CD4-positive, alpha-beta T cell treated with Interleukin-4 for 4 hours (primary cell): Measurements from ENCODE around the gene PPP4C.
"Not testable (repeated sequence)": the region's sequence is repeated elsewhere in the genome, so short reads cannot be mapped to it uniquely, and the experiment has no call there.

ENCODE experiments used
- DNase-seq: peaks from one replicate; pipeline ENCODE4 v3.0.0-alpha.2; 2020

Gene PPP4C

DNA sequence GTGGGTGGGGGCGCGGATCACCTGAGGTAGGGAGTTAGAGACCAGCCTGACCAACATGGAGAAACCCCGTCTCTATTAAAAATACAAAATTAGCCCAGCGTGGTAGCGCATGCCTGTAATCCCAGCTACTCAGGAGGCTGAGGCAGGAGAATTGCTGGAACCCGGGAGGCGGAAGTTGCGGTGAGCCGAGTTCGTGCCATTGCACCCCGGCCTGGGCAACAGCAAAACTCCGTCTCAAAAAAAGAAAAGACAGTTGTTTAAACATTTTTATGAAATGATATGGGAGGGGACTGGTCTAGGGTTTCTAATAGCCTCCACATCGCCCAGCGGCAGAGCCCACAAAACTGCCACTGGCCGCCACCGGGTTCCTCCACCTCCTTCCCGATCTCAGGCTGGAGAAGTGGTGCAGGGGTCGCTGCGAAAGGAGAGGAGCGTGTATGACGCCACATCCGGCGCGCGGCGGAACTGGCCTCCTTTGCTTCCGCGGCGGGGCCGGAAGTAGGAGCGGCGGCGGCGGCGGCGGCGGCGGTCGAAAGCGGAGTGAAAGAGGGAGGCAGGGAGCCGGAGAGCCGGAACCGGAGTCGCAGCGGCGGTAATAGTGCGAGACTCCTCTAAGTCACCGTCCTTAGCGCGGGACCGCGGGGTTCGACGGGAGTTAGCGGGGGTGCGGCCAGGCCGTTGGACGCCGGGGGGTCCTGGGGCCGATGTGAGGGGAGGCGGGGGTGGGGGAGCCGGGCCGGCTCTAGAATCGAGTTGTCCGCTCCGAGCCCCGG lies at the start of gene PPP4C:
Gene PPP4C (plus strand): TSS at position 492 of the 773 bp plus-strand sequence. CDS start 384 bp downstream, outside the sequence.
- peak; percentile 80 for DNase-seq

GRCh38 chr16:30026449-30026848 lies 49.3 kb upstream of the PPP4C start:
- DNase-seq, result no peak

DNA sequence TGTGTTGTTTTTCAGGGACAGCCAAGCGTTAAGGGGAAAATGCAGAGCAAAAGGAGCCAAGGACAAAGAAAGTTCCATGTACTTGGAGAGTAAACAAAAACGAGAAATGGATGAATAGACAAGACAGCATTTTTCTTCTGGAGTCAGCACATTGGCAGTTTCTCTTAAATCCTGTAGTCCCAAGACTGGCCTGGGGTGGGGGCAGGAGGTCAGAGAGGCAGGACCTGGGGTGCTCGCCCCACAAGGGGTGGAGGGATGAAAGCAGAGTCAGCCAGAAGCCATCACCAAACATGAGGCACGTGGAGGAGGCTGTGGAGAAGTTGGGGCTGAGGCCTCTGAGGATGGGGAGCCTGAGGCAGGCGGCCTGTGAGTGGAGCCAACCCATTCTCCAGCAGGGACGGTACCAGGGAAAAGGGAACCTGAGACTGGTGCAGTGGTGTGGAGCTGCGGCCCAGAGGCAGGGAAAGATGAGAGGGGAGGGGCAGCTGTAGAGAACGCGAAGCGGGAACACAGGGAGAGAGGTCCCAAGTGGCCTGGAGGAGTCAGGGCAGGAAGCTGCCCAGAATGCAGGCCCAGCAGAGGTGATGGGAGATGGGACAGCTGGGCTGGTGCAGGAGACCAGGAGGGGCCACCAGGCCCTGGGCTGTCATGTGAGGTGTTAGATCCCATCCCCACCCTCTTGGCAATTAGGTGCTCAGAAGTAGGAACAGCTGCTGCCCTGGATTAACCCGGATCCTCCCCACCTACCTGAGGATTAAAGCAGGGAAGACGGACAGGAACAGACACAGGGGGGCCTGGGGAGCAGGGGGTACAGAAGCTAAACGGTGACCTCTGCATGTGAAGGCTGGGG lies 48.0 kb upstream of the PPP4C start:
- no peak for DNase-seq

GRCh38 chr16:30028438-30029076 lies 47.2 kb upstream of the PPP4C start:
- no peak for DNase-seq

- no peak for DNase-seq
Measured at GRCh38 chr16:30030011-30030685, 45.6 kb upstream of the PPP4C start.

GRCh38 chr16:30030841-30031413 lies 44.9 kb upstream of the PPP4C start, which contains the start of gene TLCD3B:
Gene TLCD3B (minus strand): TSS chr16:30031271. CDS start chr16:30030527, 744 bp downstream.
- no peak for DNase-seq

DNA sequence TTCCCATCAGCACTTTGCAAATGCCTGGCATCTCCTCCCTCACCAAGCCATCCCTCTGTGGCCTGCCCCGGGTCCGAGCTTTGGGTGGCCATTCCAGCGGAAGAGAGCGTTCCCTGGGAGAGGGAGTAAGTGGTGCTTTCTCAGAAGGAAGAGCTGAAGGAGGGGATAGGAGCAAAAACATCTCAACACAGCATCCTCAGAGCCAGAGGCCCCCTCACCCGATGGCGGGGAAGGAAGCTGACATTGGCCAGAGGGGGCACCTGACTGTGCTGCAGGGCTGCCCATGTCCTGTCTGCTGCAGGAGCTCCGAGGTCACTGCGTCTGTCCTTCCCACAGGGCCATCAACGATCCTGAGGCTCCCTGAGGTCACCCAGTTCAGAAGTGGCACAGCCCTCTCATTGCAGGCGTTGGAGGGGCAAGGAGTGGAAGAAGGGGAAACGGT lies 44.3 kb upstream of the PPP4C start:
- no peak for DNase-seq

GRCh38 chr16:30032083-30032819 lies 43.5 kb upstream of the PPP4C start:
- peak; percentile 60 for DNase-seq

DNA sequence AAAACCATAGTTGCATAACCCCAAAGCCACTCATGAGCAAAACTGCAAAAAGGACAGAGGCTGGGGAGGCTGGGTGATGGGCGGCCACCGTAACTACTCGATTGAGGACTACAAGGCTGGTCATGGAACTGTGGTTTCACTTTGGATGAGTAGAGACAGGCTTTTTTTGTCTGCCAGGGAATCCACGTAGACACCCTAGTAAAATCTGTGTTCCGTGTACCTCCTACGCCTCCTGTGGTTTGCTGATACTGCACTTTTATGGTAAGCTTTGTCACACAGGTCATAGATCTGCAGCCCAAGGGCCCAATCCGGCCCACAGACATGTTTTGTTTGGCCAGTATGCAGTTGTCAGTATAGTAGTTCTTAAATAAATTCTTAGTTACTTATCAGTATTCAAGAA lies 42.5 kb upstream of the PPP4C start:
- no peak for DNase-seq

DNA sequence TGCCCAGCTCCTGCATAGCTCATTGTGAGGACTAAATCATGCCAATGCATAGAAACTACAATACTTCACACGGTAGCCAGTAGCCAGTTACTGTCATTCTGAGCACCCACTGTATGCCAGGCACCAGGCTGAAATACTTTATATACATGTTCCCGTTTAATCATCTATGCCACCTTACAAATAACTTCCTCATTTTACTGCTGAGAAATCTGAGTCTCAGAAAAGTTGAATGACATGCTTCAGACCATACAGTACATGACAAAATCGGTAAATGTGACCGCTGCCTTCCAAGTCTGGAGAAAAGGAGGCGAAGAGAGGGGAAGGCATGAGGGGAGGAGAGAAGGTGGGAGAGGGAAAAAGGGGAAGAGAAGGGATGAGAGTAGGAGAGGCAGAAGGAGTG lies 35.6 kb upstream of the PPP4C start:
- DNase-seq, result no peak

DNA sequence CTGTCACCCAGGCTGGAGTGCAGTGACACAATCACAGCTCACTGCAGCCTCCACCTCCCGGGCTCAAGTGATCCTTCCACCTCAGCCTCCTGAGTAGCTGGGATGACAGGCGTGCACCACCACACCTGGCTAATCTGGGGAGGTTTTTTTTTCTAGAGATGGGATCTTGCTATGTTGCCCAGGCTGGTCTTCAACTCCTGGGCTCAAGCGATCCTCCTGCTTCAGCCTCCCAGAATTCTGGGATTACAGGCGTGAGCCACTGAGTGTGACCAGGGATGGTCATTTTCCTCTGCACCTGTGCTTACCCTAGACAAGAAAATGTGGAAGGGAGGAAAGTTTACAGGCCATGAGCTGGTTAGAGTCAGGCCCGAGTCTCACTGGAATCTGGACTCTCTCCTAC lies 35.1 kb upstream of the PPP4C start:
- DNase-seq, result not testable (repeated sequence)

DNA sequence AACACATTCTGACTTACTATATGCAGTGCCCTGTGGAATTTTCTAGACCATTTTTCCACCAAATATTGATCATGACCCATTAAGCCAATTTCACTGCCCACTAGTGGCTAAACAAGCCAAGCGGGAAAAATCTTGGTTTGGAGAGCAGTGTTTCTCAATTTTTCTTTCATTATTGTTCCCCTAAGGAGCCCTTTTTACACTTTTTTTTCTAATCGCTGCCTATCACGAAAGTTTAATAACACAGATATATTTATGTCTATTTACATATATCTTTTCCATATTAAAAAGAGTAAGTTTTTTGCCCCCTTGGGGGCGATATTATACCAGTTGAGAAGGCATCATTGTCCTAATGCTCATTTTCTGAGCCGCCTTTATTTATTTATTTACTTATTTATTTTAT lies 34.0 kb upstream of the PPP4C start:
- DNase-seq, result peak; percentile 41

GRCh38 chr16:30046178-30046577 lies 29.6 kb upstream of the PPP4C start:
- no peak for DNase-seq

DNA sequence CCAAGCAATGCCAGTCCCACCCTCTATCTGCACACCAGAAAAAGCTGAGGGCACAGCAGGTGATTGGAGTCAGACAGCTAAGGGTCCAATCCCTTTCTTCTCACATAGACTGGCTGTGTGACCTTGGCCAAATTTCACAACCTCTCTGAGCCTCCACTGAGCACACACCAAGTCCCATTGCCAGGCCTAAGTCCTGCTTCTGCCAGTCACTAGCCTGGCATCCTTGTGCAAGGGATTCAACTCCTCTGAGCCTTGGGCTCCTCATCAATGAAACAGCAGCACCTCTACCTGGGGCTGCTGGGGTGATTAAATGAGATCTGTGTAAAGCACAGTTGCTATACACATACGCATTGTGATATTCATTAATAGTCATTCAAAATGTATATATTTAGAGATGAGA lies 29.2 kb upstream of the PPP4C start:
- DNase-seq, result no peak

DNA sequence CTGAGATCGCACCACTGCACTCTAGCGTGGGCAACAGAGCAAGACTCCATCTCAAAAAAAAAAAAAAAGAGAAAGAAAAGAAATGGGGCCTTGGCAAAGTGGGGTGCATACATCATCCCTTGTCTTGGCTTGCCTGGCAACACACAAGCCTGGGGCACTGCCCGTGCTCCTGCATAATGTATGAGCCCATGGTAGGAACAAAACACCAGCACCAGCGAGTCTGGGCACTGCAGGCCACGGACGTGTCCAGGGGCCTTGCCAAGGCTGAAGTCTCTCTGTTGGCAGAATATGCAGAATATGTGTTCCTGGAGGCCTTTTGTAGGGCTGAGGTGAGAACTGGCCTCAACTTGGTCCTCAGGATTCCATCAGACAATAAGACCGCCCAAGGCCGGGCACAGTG lies 25.9 kb upstream of the PPP4C start:
- no peak for DNase-seq

DNA sequence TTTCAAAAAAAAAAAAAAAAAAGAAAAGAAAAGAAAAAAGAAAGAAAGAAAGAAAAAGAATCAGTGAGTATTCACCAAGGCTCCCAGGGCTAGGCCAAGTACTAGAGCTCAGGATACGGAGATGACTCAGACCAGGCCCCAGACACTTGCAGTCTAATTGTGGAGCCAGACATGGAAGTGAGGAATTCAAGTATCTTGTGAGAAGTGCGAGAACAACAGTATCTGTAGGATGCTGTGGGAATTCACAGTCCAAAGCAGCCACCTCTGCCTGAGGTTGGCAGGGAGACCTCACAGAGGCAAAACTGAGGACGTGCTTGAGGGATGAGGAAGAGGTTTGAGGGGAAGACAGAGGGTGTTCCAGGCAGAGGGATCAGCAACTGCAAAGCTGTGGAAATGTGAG lies 24.3 kb upstream of the PPP4C start:
- no peak for DNase-seq

- DNase-seq, result peak; percentile 87
Measured at GRCh38 chr16:30052671-30053372, 23.0 kb upstream of the PPP4C start.

GRCh38 chr16:30053376-30054015 lies 22.3 kb upstream of the PPP4C start:
- DNase-seq, result no peak

GRCh38 chr16:30054451-30054850 lies 21.3 kb upstream of the PPP4C start:
- no peak for DNase-seq

DNA sequence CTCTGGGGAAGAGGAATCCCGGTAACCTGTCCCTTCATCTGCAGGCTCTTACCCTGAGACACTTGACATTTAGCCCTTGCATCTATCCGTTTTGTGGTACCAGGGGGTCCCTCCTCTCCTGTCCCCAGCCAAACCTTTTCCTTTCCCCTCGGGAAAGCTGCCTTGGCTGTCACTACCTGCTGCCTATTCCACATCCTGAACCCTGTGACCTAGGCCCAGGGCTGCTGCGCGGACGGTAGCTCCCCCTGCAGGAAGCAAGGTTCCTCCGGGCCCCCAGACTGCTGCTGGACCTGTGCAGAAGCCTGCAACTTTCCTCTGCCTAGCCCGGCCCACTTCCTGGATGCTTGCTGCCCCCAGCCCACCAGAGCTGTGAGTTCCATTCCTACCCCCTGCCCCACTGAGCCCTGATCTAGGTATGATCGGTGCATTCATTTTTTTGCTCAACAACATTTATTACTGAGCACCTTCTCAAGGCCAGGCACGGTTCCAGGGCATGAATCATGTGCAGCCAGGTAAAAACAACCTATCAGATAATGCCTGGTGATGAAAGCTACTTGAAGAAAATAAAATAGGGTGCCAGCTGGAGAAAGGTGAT lies 20.7 kb upstream of the PPP4C start:
- peak; percentile 36 for DNase-seq
